A673 (cell line): ENCODE data around the gene RASGEF1C.

Experiments
- EZH2 ChIP-seq: fragments of 200-600 bp; sonication (generic); IDR thresholded peaks from 2 replicates; pipeline ENCODE4 v1.6.1; 2017; ENCODE audit warnings: borderline replicate concordance, low read depth, mild to moderate bottlenecking, mixed read lengths, antibody characterized with exemption, low read length; ENCODE audit not compliant: poor library complexity, severe bottlenecking
- TF ChIP-seq, protein P1 (sequence below): fragments of 300-800, 200-600 bp; sonication (generic); conservative IDR thresholded peaks from 2 replicates; pipeline ENCODE4 v1.5.1; 2017; ENCODE audit warnings: low read depth, mild to moderate bottlenecking, antibody characterized with exemption, low read length, moderate library complexity, mixed read lengths

DNA sequence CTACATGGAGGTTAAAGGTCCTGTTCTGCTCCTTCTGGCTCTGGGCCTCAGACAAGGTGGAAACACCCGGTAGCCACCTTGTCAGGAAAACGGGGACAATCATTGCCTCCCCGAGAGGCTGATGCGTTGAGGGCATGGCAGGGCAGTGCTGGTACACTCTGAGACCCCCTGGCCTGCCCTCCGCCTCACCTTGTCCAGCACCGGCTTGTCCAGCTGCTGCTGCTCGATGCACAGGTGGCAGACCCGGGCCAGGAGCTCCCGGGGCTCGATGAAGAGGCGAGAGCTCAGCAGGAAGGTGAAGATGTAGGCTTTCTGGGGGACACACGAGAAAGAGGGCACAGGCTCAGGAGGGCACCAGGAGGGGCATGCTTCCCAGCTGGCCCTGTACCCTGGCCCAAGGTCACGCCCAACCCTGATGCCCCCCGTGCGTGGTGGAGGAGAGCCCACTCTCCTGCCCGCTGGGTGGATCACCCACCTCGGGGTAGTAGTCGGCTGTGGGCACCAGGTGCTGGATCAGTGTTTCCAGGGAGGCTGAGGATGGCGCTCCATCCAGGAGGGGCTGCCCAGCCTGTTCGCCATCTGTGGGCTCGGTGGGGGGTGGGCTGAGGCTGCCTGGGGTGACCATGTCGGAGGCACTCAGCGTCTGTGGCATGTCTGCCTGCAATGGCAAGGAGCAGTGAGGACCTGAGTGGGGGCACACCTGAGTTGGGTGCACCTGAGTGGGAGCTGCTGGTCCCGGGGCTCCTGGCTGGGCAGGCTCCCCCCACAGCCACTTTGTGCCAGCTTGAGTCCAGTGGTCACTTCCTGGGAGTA is 71.4 kb downstream of the RASGEF1C start:
- TF ChIP-seq, protein P1, sequence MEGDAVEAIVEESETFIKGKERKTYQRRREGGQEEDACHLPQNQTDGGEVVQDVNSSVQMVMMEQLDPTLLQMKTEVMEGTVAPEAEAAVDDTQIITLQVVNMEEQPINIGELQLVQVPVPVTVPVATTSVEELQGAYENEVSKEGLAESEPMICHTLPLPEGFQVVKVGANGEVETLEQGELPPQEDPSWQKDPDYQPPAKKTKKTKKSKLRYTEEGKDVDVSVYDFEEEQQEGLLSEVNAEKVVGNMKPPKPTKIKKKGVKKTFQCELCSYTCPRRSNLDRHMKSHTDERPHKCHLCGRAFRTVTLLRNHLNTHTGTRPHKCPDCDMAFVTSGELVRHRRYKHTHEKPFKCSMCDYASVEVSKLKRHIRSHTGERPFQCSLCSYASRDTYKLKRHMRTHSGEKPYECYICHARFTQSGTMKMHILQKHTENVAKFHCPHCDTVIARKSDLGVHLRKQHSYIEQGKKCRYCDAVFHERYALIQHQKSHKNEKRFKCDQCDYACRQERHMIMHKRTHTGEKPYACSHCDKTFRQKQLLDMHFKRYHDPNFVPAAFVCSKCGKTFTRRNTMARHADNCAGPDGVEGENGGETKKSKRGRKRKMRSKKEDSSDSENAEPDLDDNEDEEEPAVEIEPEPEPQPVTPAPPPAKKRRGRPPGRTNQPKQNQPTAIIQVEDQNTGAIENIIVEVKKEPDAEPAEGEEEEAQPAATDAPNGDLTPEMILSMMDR = no peak
- TF ChIP-seq EZH2 = no peak
